Measurements from ENCODE around the gene ABCA5. TPM values are rescaled to one million over a fixed set of nuclear protein-coding genes. Genes with fewer than 3 reads are reported as not detected.
A peak's percentile ranks its signal among the peaks of the same experiment; 100 is the strongest.

Gene ABCA5
- polyA plus RNA-seq, 4 donors, result 11.5 to 135 (median 41.3) TPM

DNA sequence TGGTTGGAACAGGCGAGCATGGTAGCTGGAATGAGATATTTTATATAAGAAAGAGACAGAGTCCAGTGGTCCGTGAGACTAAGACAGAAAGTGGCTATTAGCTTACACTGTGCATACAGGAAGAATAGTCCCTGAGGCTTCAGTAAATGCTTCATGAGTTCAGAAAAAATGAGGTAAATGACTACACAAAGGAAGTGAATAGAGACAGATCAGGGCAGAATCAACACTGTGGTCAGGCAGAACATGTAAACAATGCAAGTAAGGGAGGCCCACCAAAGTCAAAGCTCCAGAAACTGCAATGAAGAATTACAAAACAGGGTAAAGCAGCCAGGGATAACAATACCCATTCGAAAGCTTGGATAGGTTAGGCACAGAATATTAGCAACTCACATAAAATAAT, 103.1 kb downstream of the ABCA5 start:
- H3K27ac ChIP-seq (ENCODE audit: low read depth in 1 of 3, low read length in 2 of 3), result no peak overlapping the region
- peaks cover 0 to 2% (median 0%) of the 10 kb centered on the region in 3 donors for H3K4me1 ChIP-seq (ENCODE audit: control insufficient read depth in 3 of 3, insufficient read depth in 2 of 3, low read depth in 1 of 3, low read length in 2 of 3)
- WGBS, 3 donors, result 73 to 90% (median 82%) methylated on average over 3 of the region's 3 CpGs
- no peaks in the 10 kb centered on the region for H3K36me3 ChIP-seq (ENCODE audit: control insufficient read depth in 3 of 3, insufficient read depth in 2 of 3, low read depth in 1 of 3, low read length in 3 of 3)
- no peak for FAIRE-seq
- H3K27me3 ChIP-seq (ENCODE audit: control insufficient read depth in 3 of 3, insufficient read depth in 3 of 3, low read length in 3 of 3), result no peaks in the 10 kb centered on the region
- H3K9me3 ChIP-seq (ENCODE audit: control insufficient read depth in 2 of 2, insufficient read depth in 1 of 2, low read depth in 1 of 2, low read length in 1 of 2), result no peaks in the 10 kb centered on the region
- no peak overlapping the region for H3K4me3 ChIP-seq (ENCODE audit: low read depth in 1 of 3, low read length in 3 of 3)
- no peak for DNase-seq

DNA sequence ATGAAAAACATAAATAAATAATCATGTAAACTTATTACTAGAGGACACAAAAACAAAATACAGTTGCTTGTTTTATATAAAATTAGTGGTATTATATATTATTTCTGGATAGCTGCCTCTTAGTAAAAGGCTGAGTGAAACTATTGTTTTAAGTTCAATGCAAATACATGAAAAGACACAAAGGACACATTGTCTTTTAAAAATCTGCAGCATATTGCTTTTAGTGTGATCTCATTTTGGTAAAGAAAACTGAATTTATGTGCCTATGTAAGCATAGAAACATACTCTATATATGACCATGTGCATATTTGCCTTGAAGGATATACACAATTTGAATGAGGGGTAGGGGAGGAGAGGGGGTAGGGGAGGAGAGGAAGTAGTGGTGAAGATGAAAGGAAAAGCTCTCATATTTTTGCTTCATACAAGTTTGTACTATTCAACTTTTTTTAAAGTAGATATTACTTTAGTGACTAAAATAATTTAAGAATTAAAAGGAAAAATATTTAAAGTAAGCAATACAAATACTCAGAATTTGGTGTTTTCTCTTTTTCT, 104.2 kb downstream of the ABCA5 start:
- FAIRE-seq, result no peak
- Histone ChIP-seq H3K9me3 (ENCODE audit: control insufficient read depth in 2 of 2, insufficient read depth in 1 of 2, low read depth in 1 of 2, low read length in 1 of 2) (no peaks in the 10 kb centered on the region), H3K4me1 (ENCODE audit: control insufficient read depth in 3 of 3, insufficient read depth in 2 of 3, low read depth in 1 of 3, low read length in 2 of 3) (peaks cover 0 to 2% (median 0%) of the 10 kb centered on the region in 3 donors), H3K27ac (ENCODE audit: low read depth in 1 of 3, low read length in 2 of 3) (no peak overlapping the region), H3K27me3 (ENCODE audit: control insufficient read depth in 3 of 3, insufficient read depth in 3 of 3, low read length in 3 of 3) (no peaks in the 10 kb centered on the region), H3K36me3 (ENCODE audit: control insufficient read depth in 3 of 3, insufficient read depth in 2 of 3, low read depth in 1 of 3, low read length in 3 of 3) (no peaks in the 10 kb centered on the region), H3K4me3 (ENCODE audit: low read depth in 1 of 3, low read length in 3 of 3) (no peak overlapping the region)
- no peak for DNase-seq

DNA sequence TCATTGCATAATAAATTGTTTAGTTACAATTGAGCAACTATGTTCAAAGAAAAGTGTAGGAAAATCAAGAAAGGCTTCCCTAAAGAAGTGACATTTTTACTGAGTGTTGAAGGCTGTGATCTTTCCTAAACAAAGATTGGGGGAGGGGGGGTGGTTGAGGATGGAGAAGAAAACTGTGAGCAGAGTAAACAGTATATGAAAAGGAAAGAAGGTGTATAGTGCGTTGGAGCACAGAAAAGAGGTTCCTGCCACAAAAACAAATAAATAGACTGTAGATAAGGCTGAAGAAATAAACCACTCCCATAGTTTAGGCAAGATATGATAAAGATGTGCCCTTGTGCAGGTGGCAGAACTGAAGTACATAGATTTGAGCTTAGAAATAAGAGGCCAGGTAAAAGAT, 106.8 kb downstream of the ABCA5 start:
- Histone ChIP-seq H3K4me3 (ENCODE audit: low read depth in 1 of 3, low read length in 3 of 3) (no peak overlapping the region), H3K9me3 (ENCODE audit: control insufficient read depth in 2 of 2, insufficient read depth in 1 of 2, low read depth in 1 of 2, low read length in 1 of 2) (no peaks in the 10 kb centered on the region), H3K4me1 (ENCODE audit: control insufficient read depth in 3 of 3, insufficient read depth in 2 of 3, low read depth in 1 of 3, low read length in 2 of 3) (peaks cover 0 to 2% (median 0%) of the 10 kb centered on the region in 3 donors), H3K36me3 (ENCODE audit: control insufficient read depth in 3 of 3, insufficient read depth in 2 of 3, low read depth in 1 of 3, low read length in 3 of 3) (no peaks in the 10 kb centered on the region), H3K27me3 (ENCODE audit: control insufficient read depth in 3 of 3, insufficient read depth in 3 of 3, low read length in 3 of 3) (no peaks in the 10 kb centered on the region), H3K27ac (ENCODE audit: low read depth in 1 of 3, low read length in 2 of 3) (no peak overlapping the region)
- no peak for FAIRE-seq
- 16 to 43% (median 19%) methylated on average over 1 of the region's 1 CpG for WGBS, 3 donors
- no peak for DNase-seq

DNA sequence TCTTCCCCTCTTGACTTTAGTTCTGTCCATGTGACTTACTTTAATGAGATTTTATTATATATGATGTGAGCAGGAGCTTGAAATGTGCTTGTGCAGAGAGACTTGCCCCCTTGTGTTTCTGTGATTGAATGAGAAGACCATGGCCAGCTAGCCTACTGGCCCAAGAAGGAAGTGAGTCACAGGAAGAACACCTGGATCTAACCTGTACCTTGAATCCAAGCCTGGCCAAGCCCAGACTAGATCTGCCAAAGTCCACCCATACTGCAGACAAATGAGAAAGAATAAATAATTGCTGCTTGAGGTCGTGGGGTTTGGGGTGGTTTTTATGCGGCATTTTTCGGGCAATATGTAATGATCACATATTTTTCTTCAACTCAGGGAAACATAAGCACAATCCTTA, 107.9 kb downstream of the ABCA5 start:
- no peaks in the 10 kb centered on the region for H3K27me3 ChIP-seq (ENCODE audit: control insufficient read depth in 3 of 3, insufficient read depth in 3 of 3, low read length in 3 of 3)
- H3K9me3 ChIP-seq (ENCODE audit: control insufficient read depth in 2 of 2, insufficient read depth in 1 of 2, low read depth in 1 of 2, low read length in 1 of 2), result no peaks in the 10 kb centered on the region
- H3K27ac ChIP-seq (ENCODE audit: low read depth in 1 of 3, low read length in 2 of 3), result no peak overlapping the region
- DNase-seq (peak in 1 of 2 donors; percentile 64), FAIRE-seq (no peak)
- no peaks in the 10 kb centered on the region for H3K36me3 ChIP-seq (ENCODE audit: control insufficient read depth in 3 of 3, insufficient read depth in 2 of 3, low read depth in 1 of 3, low read length in 3 of 3)
- WGBS, 3 donors, result 52 to 81% (median 62%) methylated on average over 3 of the region's 3 CpGs
- H3K4me1 ChIP-seq (ENCODE audit: control insufficient read depth in 3 of 3, insufficient read depth in 2 of 3, low read depth in 1 of 3, low read length in 2 of 3), result peaks cover 0 to 2% (median 0%) of the 10 kb centered on the region in 3 donors
- no peak overlapping the region for H3K4me3 ChIP-seq (ENCODE audit: low read depth in 1 of 3, low read length in 3 of 3)

DNA sequence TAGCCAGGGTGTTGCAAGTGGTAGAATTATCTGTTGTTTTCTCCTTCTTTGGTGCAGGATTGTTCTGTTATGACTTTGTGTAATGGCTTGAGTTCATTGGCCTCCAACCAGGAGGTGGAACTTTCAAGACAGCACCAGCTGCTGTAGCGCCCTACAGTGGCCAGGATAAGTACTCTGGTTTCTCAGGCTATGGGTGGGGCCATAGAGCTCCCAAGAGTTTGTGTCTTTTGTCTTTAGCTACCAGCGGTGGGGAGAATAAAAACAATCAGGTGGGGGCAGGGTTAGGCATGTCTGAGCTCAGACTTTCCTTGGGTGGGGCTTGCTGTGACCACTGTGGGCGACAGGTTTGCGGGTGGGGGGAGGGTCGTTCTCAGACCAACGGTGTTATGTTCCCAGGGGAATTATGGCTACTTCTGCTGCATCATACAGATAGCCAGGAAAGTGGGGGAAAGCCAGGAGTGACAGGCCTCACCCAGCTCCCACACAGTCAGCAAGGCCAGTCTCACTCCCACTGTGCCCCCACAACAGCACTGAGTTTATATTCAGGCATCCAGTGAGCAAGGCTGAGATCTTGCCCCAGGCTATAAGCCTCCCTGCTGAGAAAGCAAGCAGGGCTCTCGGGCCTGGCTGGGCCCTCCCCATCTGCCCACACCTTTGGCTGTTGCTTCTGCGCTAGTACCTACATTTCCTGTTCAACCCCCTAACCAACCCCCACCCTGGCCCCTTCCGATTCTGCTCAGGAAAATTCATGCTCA, 113.7 kb downstream of the ABCA5 start:
- 91 to 94% (median 91%) methylated on average over 9 of the region's 9 CpGs for WGBS, 3 donors
- DNase-seq, result no peak

DNA sequence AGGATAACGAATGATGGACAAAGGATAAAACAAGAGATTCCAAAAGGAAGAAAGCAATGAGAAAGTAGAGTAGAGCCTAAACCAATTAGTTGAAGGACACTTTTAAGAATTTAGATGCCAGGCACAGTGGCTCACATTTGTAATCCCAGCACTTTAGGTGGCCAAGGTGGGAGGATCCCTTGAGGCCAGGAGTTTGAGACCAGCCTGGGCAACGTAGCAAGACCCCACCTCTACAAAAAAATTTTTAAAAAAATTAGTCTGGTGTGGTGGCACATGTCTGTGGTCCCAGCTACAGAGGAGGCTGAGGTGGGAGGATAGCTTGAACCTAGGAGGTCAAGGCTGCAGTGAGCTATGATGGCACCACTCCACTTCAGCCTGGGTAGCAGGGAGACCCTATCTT, 118.3 kb downstream of the ABCA5 start:
- Histone ChIP-seq H3K27ac (ENCODE audit: low read depth in 1 of 3, low read length in 2 of 3) (no peak overlapping the region), H3K9me3 (ENCODE audit: control insufficient read depth in 2 of 2, insufficient read depth in 1 of 2, low read depth in 1 of 2, low read length in 1 of 2) (peaks cover 0 to 9% of the 10 kb centered on the region in 2 donors), H3K27me3 (ENCODE audit: control insufficient read depth in 3 of 3, insufficient read depth in 3 of 3, low read length in 3 of 3) (no peaks in the 10 kb centered on the region), H3K4me1 (ENCODE audit: control insufficient read depth in 3 of 3, insufficient read depth in 2 of 3, low read depth in 1 of 3, low read length in 2 of 3) (no peaks in the 10 kb centered on the region), H3K36me3 (ENCODE audit: control insufficient read depth in 3 of 3, insufficient read depth in 2 of 3, low read depth in 1 of 3, low read length in 3 of 3) (peaks cover 0 to 4% (median 3%) of the 10 kb centered on the region in 3 donors), H3K4me3 (ENCODE audit: low read depth in 1 of 3, low read length in 3 of 3) (no peak overlapping the region)
- WGBS, 3 donors, result 84 to 87% (median 87%) methylated on average over 2 of the region's 2 CpGs
- no peak for DNase-seq
- FAIRE-seq, result no peak

More for the DNA sequence above, 113.7 kb downstream of the ABCA5 start:
- no peaks in the 10 kb centered on the region for H3K4me1 ChIP-seq (ENCODE audit: control insufficient read depth in 3 of 3, insufficient read depth in 2 of 3, low read depth in 1 of 3, low read length in 2 of 3)
- H3K27me3 ChIP-seq (ENCODE audit: control insufficient read depth in 3 of 3, insufficient read depth in 3 of 3, low read length in 3 of 3), result no peaks in the 10 kb centered on the region
- peaks cover 0 to 4% (median 3%) of the 10 kb centered on the region in 3 donors for H3K36me3 ChIP-seq (ENCODE audit: control insufficient read depth in 3 of 3, insufficient read depth in 2 of 3, low read depth in 1 of 3, low read length in 3 of 3)
- H3K4me3 ChIP-seq (ENCODE audit: low read depth in 1 of 3, low read length in 3 of 3), result no peak overlapping the region
- peaks cover 0 to 9% of the 10 kb centered on the region in 2 donors for H3K9me3 ChIP-seq (ENCODE audit: control insufficient read depth in 2 of 2, insufficient read depth in 1 of 2, low read depth in 1 of 2, low read length in 1 of 2)
- no peak for FAIRE-seq
- no peak overlapping the region for H3K27ac ChIP-seq (ENCODE audit: low read depth in 1 of 3, low read length in 2 of 3)

DNA sequence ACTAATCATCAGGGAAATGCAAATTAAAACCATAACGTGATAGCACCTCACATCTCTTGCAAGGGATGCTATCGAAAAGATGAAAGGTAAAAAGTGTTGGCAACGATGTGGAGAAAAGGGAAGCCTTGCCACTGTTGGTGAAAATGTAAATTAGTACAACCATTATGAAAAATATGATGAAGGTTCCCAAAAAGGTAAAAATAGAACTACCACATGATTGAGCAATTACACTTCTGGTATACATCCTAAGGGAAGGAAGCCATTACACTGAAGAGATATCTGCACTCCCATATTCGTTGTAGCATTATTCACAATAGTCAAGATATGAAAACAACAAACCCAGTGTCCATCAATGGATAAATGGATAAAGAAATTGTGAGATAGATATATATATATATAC, 119.8 kb downstream of the ABCA5 start:
- Histone ChIP-seq H3K36me3 (ENCODE audit: control insufficient read depth in 3 of 3, insufficient read depth in 2 of 3, low read depth in 1 of 3, low read length in 3 of 3) (no peaks in the 10 kb centered on the region), H3K4me3 (ENCODE audit: low read depth in 1 of 3, low read length in 3 of 3) (no peak overlapping the region), H3K27ac (ENCODE audit: low read depth in 1 of 3, low read length in 2 of 3) (no peak overlapping the region), H3K9me3 (ENCODE audit: control insufficient read depth in 2 of 2, insufficient read depth in 1 of 2, low read depth in 1 of 2, low read length in 1 of 2) (no peaks in the 10 kb centered on the region), H3K4me1 (ENCODE audit: control insufficient read depth in 3 of 3, insufficient read depth in 2 of 3, low read depth in 1 of 3, low read length in 2 of 3) (no peaks in the 10 kb centered on the region), H3K27me3 (ENCODE audit: control insufficient read depth in 3 of 3, insufficient read depth in 3 of 3, low read length in 3 of 3) (no peaks in the 10 kb centered on the region)
- 77 to 82% (median 79%) methylated on average over 4 of the region's 4 CpGs for WGBS, 3 donors
- no peak for DNase-seq
- no peak for FAIRE-seq

DNA sequence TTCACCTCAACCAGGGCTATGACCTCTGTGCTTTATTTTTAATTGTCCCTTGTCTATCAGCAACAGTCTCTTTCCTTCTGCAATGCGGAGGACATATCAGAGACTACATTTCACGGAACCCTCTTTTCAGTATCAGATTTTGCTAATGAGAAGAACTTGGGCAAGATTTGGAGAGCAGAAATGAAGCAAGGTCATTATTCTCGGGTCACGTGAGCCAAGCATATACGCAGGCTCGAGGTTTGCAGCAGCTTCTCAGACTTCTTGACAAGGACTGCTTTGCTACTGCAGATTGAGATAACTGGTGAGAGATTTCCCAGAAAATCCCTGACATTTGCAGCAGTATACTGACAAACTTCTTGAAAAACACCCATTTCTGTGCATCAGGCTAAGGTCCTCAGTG, 128.7 kb downstream of the ABCA5 start:
- Histone ChIP-seq H3K36me3 (ENCODE audit: control insufficient read depth in 3 of 3, insufficient read depth in 2 of 3, low read depth in 1 of 3, low read length in 3 of 3) (no peaks in the 10 kb centered on the region), H3K4me1 (ENCODE audit: control insufficient read depth in 3 of 3, insufficient read depth in 2 of 3, low read depth in 1 of 3, low read length in 2 of 3) (no peaks in the 10 kb centered on the region), H3K27ac (ENCODE audit: low read depth in 1 of 3, low read length in 2 of 3) (no peak overlapping the region), H3K4me3 (ENCODE audit: low read depth in 1 of 3, low read length in 3 of 3) (no peak overlapping the region), H3K9me3 (ENCODE audit: control insufficient read depth in 2 of 2, insufficient read depth in 1 of 2, low read depth in 1 of 2, low read length in 1 of 2) (no peaks in the 10 kb centered on the region), H3K27me3 (ENCODE audit: control insufficient read depth in 3 of 3, insufficient read depth in 3 of 3, low read length in 3 of 3) (no peaks in the 10 kb centered on the region)
- WGBS, 3 donors, result 91 to 97% (median 96%) methylated on average over 6 of the region's 6 CpGs
- DNase-seq (no peak), FAIRE-seq (no peak)
